Thoracic aorta (tissue), 2 donors: ENCODE data around the gene PRR18. TPM values are rescaled to one million over a fixed set of nuclear protein-coding genes. Genes with fewer than 3 reads are reported as not detected.

Experiments
- ATAC-seq: fragments of 150-250 bp; one replicate; pipeline ENCODE4 v1.8.0; 2017; ENCODE audit warnings: low read depth; ENCODE audit not compliant: insufficient number of reproducible peaks, low FRiP score
- DNase-seq: peaks from one replicate; pipeline ENCODE4 v3.0.0-alpha.2; 2020; ENCODE audit warnings: low spot score
- H3K27ac ChIP-seq, 2 donors: fragments of 200-600 bp; sonication (generic); 1 replicate in 1 of 2; 2 replicates in 1 of 2; pipeline ENCODE4 v1.5.1; 2016; ENCODE audit warnings: mild to moderate bottlenecking in 2 of 2, moderate library complexity in 2 of 2
- H3K27me3 ChIP-seq: fragments of 200-600 bp; sonication (generic); replicated peaks from 2 replicates; pipeline ENCODE4 v1.6.0; 2016; ENCODE audit warnings: mild to moderate bottlenecking; ENCODE audit not compliant: insufficient read depth
- H3K36me3 ChIP-seq: fragments of 200-600 bp; sonication (generic); one replicate; pipeline ENCODE4 v1.5.1; 2016
- H3K4me1 ChIP-seq, 2 donors: fragments of 200-600 bp; sonication (generic); 1 replicate in 1 of 2; 2 replicates in 1 of 2; pipeline versions ENCODE4 v1.5.1 to v1.6.0; 2016; ENCODE audit warnings: low read depth in 2 of 2, mild to moderate bottlenecking in 1 of 2; ENCODE audit not compliant: control insufficient read depth in 1 of 2
- H3K4me3 ChIP-seq: fragments of 200-600 bp; sonication (generic); 2 replicates; pipeline ENCODE4 v1.5.1; 2016; ENCODE audit warnings: mild to moderate bottlenecking
- H3K9me3 ChIP-seq: fragments of 200-600 bp; sonication (generic); 2 replicates; pipeline ENCODE4 v1.5.1; 2016
- CTCF ChIP-seq: fragments of 200-600 bp; sonication (generic); IDR thresholded peaks from one replicate; pipeline ENCODE4 v1.5.1; 2019; ENCODE audit warnings: antibody characterized with exemption
- total RNA-seq, 2 donors: library from RNA; depleted of rRNA; stranded (reverse); fragments of >200 nt; gene quantifications; one replicate each; pipeline versions ENCODE4 v1.1.0 to v1.2.3, GENCODE V29; 2016

The PRR18 gene
- total RNA-seq, 2 donors from 2014 or later, result not detected

- Histone ChIP-seq H3K9me3 (no peaks in the 10 kb centered on the region), H3K4me1 (peaks cover 0 to 2% of the 10 kb centered on the region in 2 donors), H3K4me3 (no peak overlapping the region), H3K27ac (no peak overlapping the region), H3K27me3 (no peaks in the 10 kb centered on the region), H3K36me3 (no peaks in the 10 kb centered on the region)
- no peak for TF ChIP-seq CTCF
- ATAC-seq (no peak), DNase-seq (no peak)
Measured at GRCh38 chr6:166301611-166302529, 6.3 kb downstream of the PRR18 start.

GRCh38 chr6:166300357-166300987 is 7.7 kb downstream of the PRR18 start:
- H3K36me3 ChIP-seq, result no peaks in the 10 kb centered on the region
- DNase-seq (no peak), ATAC-seq (no peak)
- H3K4me1 ChIP-seq, result no peaks in the 10 kb centered on the region
- H3K27me3 ChIP-seq, result no peaks in the 10 kb centered on the region
- no peaks in the 10 kb centered on the region for H3K9me3 ChIP-seq
- H3K4me3 ChIP-seq, result no peak overlapping the region
- H3K27ac ChIP-seq, result no peak overlapping the region
- TF ChIP-seq CTCF, result no peak

GRCh38 chr6:166297606-166298005 is 10.6 kb downstream of the PRR18 start:
- no peaks in the 10 kb centered on the region for H3K36me3 ChIP-seq
- no peaks in the 10 kb centered on the region for H3K4me1 ChIP-seq
- no peaks in the 10 kb centered on the region for H3K9me3 ChIP-seq
- no peak for TF ChIP-seq CTCF
- H3K4me3 ChIP-seq, result no peak overlapping the region
- H3K27me3 ChIP-seq, result no peaks in the 10 kb centered on the region
- no peak for ATAC-seq
- DNase-seq, result no peak
- H3K27ac ChIP-seq, result no peak overlapping the region

- no peak for ATAC-seq
- H3K36me3 ChIP-seq, result no peaks in the 10 kb centered on the region
- no peak overlapping the region for H3K4me3 ChIP-seq
- H3K4me1 ChIP-seq, result no peaks in the 10 kb centered on the region
- H3K27me3 ChIP-seq, result no peaks in the 10 kb centered on the region
- H3K9me3 ChIP-seq, result no peaks in the 10 kb centered on the region
- DNase-seq, result no peak
- no peak overlapping the region for H3K27ac ChIP-seq
- TF ChIP-seq CTCF, result no peak
Measured at GRCh38 chr6:166296035-166296883, 11.9 kb downstream of the PRR18 start.
